GM08714 (cell line): ENCODE data around the gene SZT2.
"Not testable (repeated sequence)": the region's sequence is repeated elsewhere in the genome, so short reads cannot be mapped to it uniquely, and the experiment has no call there.

Experiments
- H3K4me3 ChIP-seq: fragments of 200-500 bp; sonication (Bioruptor generic); 2 replicates; pipeline ENCODE4 v1.5.1; 2014; ENCODE audit warnings: mild to moderate bottlenecking, low read length, inconsistent platforms
- ZNF274 ChIP-seq: IDR thresholded peaks from 2 replicates; pipeline ENCODE4 v1.6.1; 2012; ENCODE audit warnings: mild to moderate bottlenecking, low read depth, low read length

Gene SZT2

DNA sequence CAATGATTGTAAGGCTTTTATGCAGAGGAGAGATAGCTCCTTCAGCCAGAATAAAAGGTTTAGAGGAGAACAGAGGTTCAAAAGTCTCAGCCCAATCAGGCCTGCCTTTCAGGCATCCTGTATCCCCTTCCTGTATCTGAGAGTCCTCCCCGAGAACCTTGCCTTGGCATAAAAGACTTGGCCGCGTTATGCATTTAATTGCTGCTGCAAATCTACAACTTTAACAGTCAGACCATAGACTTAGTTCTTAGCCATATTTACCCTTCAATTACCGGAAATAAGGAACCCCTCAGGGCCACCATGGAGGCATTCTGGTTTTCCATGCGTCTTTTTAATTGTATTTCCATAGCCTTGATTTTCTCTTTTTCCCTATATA, 82.4 kb downstream of the SZT2 start:
- no peak for TF ChIP-seq ZNF274
- H3K4me3 ChIP-seq: no peak overlapping the region

DNA sequence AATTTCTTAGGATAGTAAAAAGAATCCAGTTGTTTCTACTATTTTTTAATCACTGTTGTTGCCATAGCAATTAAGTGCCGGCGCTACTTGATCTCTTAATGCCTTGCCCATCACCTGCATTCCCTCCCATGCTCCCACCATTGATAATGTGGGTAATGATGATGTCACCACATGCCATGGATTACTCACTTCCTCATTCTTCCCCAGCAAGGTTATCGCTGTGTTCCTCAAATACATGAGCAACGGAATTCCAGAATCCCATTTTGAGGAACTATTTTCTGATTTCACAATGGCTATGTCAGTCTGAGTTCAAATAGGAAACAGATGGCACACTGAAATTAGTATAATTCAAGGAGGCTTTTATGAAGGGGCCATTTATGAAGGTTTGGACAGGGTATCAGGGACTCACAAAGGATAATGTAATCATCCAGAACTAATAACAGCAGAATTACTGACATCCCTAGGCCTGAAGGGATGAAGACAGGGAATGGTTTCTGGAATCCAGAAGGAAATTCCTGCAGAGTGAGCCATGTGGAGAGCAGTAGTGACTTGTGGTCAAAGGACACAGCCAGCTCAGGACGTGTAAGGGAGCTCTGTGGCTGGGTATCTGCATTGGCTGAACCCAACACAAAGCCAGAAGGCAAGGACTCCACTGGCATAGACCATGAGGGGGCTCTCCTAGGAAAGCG, 82.9 kb downstream of the SZT2 start:
- H3K4me3 ChIP-seq: not testable (repeated sequence)

DNA sequence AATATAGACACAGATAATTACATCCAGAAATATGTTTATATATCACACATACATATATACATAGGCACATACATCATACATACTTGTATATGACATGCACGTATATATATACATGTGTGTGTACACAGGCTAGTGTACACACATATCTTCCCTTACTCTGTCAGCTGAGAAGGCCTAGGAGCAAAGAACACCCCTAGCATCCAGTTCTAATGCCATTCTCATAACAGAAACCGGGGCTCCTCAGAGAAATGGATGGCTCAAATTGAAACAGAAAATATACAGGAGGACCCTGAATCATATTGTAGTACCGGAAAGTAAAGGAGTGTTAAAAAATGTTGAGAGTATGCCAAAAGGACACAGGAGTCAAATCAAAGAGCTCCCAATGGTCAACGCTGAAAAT, 83.8 kb downstream of the SZT2 start:
- no peak for TF ChIP-seq ZNF274
- no peak overlapping the region for H3K4me3 ChIP-seq

DNA sequence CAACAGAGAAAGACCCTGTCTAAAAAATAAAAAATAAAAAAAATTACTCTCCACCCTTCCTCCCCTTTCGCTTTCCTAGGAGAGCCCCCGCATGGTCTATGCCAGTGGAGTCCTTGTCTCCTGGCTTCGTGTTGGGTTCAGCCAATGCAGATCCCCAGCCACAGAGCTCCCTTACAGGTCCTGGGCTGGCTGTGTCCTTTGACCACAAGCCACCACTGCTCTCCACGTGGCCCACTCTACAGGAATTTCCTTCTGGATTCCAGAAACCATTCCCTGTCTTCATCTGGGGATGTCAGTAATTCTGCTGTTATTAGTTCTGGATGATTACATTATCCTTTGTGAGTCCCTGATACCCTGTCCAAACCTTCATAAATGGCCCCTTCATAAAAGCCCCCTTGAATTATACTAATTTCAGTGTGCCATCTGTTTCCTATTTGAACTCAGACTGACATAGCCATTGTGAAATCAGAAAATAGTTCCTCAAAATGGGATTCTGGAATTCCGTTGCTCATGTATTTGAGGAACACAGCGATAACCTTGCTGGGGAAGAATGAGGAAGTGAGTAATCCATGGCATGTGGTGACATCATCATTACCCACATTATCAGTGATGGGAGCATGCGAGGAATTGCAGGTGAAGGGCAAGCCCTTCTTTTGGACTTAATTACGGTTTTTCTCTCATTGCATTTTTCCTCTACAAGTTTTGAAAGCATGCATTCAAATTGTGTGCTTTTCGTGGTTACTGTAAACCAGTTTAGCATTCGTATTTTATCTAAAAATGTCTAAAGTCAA, 86.1 kb downstream of the SZT2 start:
- not testable (repeated sequence) for H3K4me3 ChIP-seq

DNA sequence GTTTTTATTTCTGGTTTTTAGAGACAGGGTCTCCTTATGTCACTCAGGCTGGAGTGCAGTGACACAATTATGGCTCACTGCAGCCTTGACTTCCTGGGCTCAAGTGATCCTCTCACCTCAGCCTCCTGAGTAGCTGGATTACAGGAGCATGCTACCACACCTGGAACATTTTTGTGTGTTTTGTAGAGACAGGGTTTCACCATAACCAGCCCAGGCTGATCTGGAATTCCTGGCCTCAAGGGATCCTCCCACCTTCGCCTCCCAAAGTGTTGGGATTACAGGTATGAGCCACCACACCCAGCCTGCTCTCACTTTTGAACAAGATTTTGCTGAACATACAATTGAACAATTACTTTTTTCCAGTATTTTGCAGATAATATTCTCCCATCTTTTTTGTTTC, 88.0 kb downstream of the SZT2 start:
- TF ChIP-seq ZNF274: no peak
- no peak overlapping the region for H3K4me3 ChIP-seq

DNA sequence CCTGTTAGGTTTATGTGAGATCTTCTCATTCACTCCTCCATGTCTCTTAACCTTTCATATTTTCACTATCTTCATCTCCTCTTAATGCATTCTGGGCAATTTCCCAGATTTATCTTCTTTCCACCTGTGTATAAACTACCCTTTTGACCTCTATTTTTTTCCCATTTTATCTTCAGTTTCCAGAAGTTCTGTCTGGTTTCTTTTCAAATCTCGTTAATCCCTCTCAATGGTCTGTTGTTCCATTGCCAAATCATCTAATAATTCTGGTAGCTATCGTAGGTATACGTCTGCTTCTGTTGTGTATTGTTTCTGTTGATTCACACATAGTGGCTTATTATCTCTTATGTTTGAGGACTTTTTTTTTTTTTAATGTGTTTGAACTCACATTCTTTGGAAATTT, 89.7 kb downstream of the SZT2 start:
- H3K4me3 ChIP-seq: no peak overlapping the region
- TF ChIP-seq ZNF274: no peak

DNA sequence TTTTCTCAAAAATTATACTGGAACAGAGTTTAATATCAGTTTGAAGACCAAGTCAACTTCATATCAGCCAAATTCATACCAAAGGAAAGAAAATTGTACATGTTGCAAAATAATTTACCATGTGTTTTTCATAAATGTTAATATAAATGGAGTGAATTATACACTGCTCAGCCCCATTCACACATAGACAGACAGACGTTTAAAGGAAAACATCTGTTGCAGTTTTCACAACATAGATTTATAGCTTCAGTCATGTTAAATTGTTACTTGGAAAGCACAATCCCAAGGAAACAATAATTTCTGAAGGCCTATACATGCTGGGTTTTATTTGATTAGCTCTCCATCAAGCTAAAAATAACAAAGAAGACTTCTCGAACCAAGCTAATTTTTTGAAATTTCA, 91.8 kb downstream of the SZT2 start:
- TF ChIP-seq ZNF274: no peak
- H3K4me3 ChIP-seq: no peak overlapping the region

DNA sequence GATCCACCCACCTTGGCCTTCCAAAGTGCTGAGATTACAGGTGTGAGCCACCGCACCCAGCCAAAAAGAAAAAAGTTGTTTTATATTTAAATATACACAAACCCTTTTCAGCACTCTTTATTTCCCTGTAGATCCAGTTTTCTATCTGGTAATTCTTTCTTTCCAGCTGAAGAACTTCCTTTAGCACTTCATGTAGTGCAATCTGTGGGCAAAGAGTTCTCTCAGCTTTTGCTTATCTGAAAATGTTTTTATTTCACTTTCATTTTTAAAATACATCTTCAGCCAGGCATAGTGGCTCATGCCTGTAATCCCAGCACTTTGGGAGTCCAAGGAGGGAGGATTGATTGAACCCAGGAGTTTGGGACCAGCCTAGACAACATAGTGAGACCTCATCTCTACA, 92.5 kb downstream of the SZT2 start:
- no peak for TF ChIP-seq ZNF274
- H3K4me3 ChIP-seq: no peak overlapping the region

DNA sequence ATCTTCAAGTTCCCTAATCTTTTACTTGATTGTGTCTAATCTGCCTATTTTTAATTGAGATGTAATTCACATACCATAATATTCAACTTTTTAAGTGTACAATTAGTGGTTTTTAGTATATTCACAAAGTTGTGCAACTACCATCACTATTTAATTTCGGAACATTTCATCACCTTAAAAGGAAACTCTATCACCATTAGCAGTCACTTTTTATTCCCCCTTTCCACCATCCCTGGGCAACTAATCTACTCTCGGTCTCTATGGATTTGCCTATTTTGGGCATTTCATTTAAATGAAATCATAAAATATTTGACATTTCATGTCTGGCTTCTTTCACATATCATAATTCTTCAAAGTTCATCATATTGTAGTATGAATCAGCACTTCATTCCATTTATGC, 94.7 kb downstream of the SZT2 start:
- no peak overlapping the region for H3K4me3 ChIP-seq
- TF ChIP-seq ZNF274: no peak

DNA sequence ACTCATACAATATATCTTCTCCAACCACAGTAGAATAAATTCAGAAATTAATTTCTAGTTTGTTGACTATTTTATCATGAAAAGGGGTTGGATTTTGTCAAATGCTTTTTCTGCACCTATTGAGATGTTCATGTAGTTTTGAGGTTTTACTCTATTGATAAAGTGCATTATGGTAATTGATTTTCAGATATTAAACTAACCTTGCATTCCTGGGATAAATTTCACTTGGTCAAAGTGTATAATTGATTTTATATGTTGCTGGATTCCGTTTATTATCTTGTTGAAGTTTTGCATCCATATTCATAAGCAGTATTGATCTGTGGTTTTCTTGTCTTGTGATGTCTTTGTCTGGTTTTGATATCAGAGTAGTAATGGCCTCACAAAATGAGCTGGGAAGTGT, 98.5 kb downstream of the SZT2 start:
- TF ChIP-seq ZNF274: no peak

DNA sequence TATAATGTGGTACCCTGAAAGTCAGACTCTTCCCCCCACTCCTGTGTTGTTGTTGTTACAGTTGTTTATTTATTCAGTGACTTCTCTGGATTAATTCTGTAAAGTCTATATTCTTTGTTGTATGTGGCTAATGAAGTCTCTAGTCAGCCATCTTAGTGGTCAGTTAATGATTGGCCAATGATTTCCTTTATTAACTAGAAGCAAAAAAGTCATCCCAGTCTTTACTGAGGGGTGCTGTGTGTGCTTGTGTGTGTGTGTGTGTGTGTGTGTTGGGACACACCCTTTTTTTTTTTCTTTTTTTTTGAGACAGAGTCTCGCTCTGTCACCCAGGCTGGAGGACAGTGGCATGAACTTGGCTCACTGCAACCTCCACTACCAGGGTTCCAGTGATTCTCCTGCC, 101.4 kb downstream of the SZT2 start:
- no peak for TF ChIP-seq ZNF274
- H3K4me3 ChIP-seq: no peak overlapping the region

More for the DNA sequence above, 98.5 kb downstream of the SZT2 start:
- H3K4me3 ChIP-seq: no peak overlapping the region

DNA sequence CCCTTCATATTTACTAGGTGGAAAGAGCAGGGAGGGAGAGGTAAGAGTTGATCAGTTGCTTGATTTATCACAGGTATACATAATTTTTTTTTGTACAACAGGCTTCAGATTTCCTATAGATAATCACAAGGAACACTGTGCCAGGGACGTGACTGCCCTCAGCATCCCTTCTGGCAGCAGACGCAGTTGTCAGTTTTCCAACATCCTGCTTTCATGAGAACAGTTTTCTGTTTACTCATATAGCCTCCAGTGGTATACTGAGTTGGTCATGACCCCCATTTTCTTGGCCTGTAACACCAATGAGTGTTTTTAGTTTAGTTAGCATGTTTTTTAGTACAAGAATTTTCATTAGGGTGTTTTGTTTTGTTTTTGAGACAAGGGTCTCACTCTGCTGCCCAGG, 103.1 kb downstream of the SZT2 start:
- H3K4me3 ChIP-seq: no peak overlapping the region
- TF ChIP-seq ZNF274: no peak

DNA sequence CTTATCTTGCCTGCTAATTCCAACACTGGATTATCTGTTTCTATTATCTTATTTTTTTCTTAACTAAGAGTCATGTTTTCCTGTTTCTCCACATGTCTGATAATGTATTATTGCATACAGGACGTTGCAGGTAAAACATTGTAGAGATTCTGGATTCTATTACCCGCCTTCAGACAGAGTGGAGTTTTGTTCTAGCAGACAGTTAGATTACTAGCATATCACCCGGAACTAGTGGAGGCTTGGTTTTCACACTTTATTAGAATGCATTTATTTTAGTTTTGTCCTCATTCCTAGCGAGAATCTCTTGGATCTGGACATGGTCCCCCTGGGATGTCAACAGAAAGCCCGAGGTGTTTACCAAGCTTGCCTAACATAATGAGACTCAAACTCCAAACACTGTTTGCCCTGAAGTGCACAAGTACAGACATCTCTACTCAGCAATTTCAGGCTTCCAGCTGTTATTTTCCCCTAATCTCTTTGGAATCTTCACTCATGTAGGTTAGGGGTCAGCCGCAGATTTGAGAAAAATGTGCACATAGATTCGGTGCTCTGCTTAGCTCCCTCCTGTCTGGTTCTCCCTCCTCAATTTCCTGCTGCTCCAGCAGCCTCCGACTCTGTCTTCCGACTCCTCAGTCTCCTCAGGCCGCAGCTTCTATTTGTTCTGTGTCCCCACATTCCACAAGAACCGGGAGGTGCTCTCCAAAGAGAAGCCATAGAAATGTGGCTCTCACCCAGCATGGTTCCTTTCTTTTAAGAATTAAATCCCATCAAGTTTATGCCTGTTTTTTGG, 104.2 kb downstream of the SZT2 start:
- no peak for TF ChIP-seq ZNF274

DNA sequence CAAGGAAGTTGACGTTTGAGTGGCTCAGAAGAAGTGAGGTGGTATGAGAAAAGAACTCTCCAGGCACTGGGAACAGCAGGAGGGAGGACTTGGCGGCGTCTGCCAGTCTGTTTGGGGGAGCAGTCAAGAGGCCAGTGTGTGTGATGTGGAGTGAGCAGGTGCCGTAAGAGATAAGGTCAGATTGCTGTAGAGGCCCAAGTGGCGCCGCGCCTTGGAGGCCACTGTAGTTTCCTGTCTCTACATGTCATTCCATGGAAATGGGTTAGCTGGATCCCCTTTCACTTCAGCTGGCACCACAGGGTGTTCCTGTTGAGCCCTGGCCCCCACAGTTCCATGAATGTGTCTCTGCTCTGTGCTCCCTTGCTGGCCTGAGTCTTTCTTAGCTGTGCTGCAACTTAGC, 105.5 kb downstream of the SZT2 start:
- no peak for TF ChIP-seq ZNF274

More for the DNA sequence above, 104.2 kb downstream of the SZT2 start:
- no peak overlapping the region for H3K4me3 ChIP-seq

DNA sequence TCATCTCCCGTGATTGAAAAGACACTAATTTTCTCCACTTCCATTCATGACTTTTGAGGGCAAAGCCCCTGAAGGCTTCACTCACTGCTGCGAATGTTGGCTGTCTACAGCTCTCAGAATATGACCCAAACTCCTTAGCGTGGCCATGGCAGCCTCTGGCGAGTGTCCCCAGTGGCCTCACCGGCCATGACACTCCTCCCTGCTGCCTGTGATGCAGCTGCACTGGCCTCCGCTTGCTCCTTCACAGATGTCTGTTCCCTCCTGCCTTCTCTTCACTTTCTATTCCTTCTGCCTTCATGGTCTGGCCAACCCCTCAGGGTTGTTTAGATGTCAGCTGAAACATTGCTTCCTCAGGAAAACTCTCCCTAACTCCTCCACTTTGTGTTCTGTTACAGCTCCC, 110.2 kb downstream of the SZT2 start:
- H3K4me3 ChIP-seq: no peak overlapping the region
- no peak for TF ChIP-seq ZNF274

More for the DNA sequence above, 105.5 kb downstream of the SZT2 start:
- H3K4me3 ChIP-seq: no peak overlapping the region

DNA sequence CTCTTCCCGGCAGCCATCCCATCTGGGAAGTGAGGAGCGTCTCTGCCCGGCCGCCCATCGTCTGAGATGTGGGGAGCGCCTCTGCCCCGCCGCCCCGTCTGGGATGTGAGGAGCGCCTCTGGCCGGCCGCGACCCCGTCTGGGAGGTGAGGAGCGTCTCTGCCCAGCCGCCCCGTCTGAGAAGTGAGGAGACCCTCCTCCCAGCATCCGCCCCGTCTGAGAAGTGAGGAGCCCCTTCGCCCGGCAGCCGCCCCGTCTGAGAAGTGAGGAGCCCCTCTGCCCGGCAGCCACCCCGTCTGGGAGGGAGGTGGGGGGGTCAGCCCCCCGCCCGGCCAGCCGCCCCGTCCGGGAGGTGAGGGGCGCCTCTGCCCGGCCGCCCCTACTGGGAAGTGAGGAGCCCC, 112.1 kb downstream of the SZT2 start:
- not testable (repeated sequence) for H3K4me3 ChIP-seq
